A673 (cell line): ENCODE data around the gene PPFIA2.

Source experiments
- EZH2 ChIP-seq: fragments of 200-600 bp; sonication (generic); IDR thresholded peaks from 2 replicates; pipeline ENCODE4 v1.6.1; 2017; ENCODE audit warnings: borderline replicate concordance, low read depth, mild to moderate bottlenecking, mixed read lengths, antibody characterized with exemption, low read length; ENCODE audit not compliant: poor library complexity, severe bottlenecking
- TF ChIP-seq, protein P1 (sequence below): fragments of 300-800, 200-600 bp; sonication (generic); conservative IDR thresholded peaks from 2 replicates; pipeline ENCODE4 v1.5.1; 2017; ENCODE audit warnings: low read depth, mild to moderate bottlenecking, antibody characterized with exemption, low read length, moderate library complexity, mixed read lengths

DNA sequence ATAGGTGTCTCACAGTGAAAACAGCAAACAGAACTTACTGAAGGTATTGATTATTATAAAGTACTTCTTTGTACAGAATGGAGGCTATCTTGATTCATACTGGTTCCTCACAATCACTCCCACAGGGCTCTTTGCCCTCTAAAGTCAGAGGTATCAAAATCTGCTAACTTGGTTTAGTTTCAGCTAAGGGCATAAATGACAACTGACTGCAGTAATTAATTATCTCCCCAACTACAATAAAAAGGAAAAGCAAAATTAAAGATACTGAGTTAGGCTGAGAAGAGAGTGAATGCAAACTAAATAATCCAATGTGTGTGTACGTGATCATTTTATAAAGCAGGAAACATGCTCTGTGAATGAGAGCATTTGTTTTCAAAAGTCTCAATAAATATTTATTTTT is 342.6 kb downstream of the PPFIA2 start:
- TF ChIP-seq, protein P1, sequence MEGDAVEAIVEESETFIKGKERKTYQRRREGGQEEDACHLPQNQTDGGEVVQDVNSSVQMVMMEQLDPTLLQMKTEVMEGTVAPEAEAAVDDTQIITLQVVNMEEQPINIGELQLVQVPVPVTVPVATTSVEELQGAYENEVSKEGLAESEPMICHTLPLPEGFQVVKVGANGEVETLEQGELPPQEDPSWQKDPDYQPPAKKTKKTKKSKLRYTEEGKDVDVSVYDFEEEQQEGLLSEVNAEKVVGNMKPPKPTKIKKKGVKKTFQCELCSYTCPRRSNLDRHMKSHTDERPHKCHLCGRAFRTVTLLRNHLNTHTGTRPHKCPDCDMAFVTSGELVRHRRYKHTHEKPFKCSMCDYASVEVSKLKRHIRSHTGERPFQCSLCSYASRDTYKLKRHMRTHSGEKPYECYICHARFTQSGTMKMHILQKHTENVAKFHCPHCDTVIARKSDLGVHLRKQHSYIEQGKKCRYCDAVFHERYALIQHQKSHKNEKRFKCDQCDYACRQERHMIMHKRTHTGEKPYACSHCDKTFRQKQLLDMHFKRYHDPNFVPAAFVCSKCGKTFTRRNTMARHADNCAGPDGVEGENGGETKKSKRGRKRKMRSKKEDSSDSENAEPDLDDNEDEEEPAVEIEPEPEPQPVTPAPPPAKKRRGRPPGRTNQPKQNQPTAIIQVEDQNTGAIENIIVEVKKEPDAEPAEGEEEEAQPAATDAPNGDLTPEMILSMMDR: no peak
- no peak for TF ChIP-seq EZH2
